H9 (cell line): ENCODE data around the gene CDH15. TPM values are rescaled to one million over a fixed set of nuclear protein-coding genes. Genes with fewer than 3 reads are reported as not detected.

ENCODE experiments used
- DNase-seq: peaks from one replicate; pipeline ENCODE4 v3.0.0-alpha.2; 2017
- H2AFZ ChIP-seq: one replicate; pipeline ENCODE4 v1.6.1; 2013; ENCODE audit warnings: mild to moderate bottlenecking, low read length, control low read depth, moderate library complexity
- H2AK5ac ChIP-seq: 2 replicates; pipeline ENCODE4 v1.6.1; 2013; ENCODE audit warnings: low read length, control low read depth, mixed read lengths; ENCODE audit not compliant: insufficient read length
- H2BK120ac ChIP-seq: one replicate; pipeline ENCODE4 v1.6.1; 2013; ENCODE audit warnings: low read depth, mild to moderate bottlenecking, low read length, control low read depth, inconsistent platforms; ENCODE audit not compliant: poor library complexity, severe bottlenecking
- H2BK12ac ChIP-seq: 2 replicates; pipeline ENCODE4 v1.6.1; 2013; ENCODE audit warnings: low read length, control low read depth, mixed read lengths, low read depth; ENCODE audit not compliant: insufficient read length
- H2BK15ac ChIP-seq: 2 replicates; pipeline ENCODE4 v1.6.1; 2013; ENCODE audit warnings: low read depth, low read length, control low read depth
- H2BK20ac ChIP-seq: one replicate; pipeline ENCODE4 v1.6.1; 2013; ENCODE audit warnings: low read depth, mild to moderate bottlenecking, low read length, control low read depth, inconsistent platforms; ENCODE audit not compliant: poor library complexity, severe bottlenecking
- H2BK5ac ChIP-seq: 2 replicates; pipeline ENCODE4 v1.6.1; 2013; ENCODE audit warnings: low read length, control low read depth, mixed read lengths; ENCODE audit not compliant: insufficient read length
- H3K14ac ChIP-seq: 2 replicates; pipeline ENCODE4 v1.6.1; 2013; ENCODE audit warnings: low read length, control low read depth; ENCODE audit not compliant: insufficient read depth
- H3K18ac ChIP-seq: 2 replicates; pipeline ENCODE4 v1.6.1; 2013; ENCODE audit warnings: low read depth, mild to moderate bottlenecking, mixed read lengths, low read length, control low read depth; ENCODE audit not compliant: insufficient read length
- H3K23ac ChIP-seq: 2 replicates; pipeline ENCODE4 v1.6.1; 2013; ENCODE audit warnings: low read length, control low read depth, mixed read lengths, low read depth; ENCODE audit not compliant: insufficient read length
- H3K23me2 ChIP-seq: 2 replicates; pipeline ENCODE4 v1.6.1; 2013; ENCODE audit warnings: low read depth, mild to moderate bottlenecking, mixed read lengths, low read length, control low read depth; ENCODE audit not compliant: insufficient read length, poor library complexity, severe bottlenecking
- H3K27ac ChIP-seq: 2 replicates; pipeline ENCODE4 v1.5.1; 2013; ENCODE audit warnings: low read length, control low read depth, mixed read lengths, low read depth; ENCODE audit not compliant: insufficient read length
- H3K27me3 ChIP-seq: 2 replicates; pipeline ENCODE4 v1.6.1; 2013; ENCODE audit warnings: low read length, control low read depth, inconsistent platforms; ENCODE audit not compliant: insufficient read depth
- H3K4ac ChIP-seq: 2 replicates; pipeline ENCODE4 v1.6.1; 2013; ENCODE audit warnings: low read depth, mild to moderate bottlenecking, control low read depth, inconsistent platforms, low read length, moderate library complexity
- H3K4me1 ChIP-seq: 2 replicates; pipeline ENCODE4 v1.6.1; 2013; ENCODE audit warnings: low read length, control low read depth, inconsistent platforms; ENCODE audit not compliant: insufficient read depth
- H3K4me2 ChIP-seq: 2 replicates; pipeline ENCODE4 v1.6.1; 2013; ENCODE audit warnings: low read length, control low read depth, mixed read lengths; ENCODE audit not compliant: insufficient read length, insufficient read depth
- H3K56ac ChIP-seq: 2 replicates; pipeline ENCODE4 v1.6.1; 2013; ENCODE audit warnings: low read depth, mild to moderate bottlenecking, mixed read lengths, low read length, control low read depth; ENCODE audit not compliant: insufficient read length
- H3K79me1 ChIP-seq: 2 replicates; pipeline ENCODE4 v1.6.1; 2013; ENCODE audit warnings: low read depth, mild to moderate bottlenecking, moderate library complexity, low read length, control low read depth, inconsistent platforms; ENCODE audit not compliant: insufficient read depth, poor library complexity, severe bottlenecking
- H3K79me2 ChIP-seq: 2 replicates; pipeline ENCODE4 v1.6.1; 2013; ENCODE audit warnings: low read length, control low read depth, inconsistent platforms; ENCODE audit not compliant: insufficient read depth
- H3K9ac ChIP-seq: 2 replicates; pipeline ENCODE4 v1.6.1; 2013; ENCODE audit warnings: low read length, control low read depth, mixed read lengths; ENCODE audit not compliant: insufficient read length; ENCODE audit errors: extremely low read depth
- H3K9me3 ChIP-seq: one replicate; pipeline ENCODE4 v1.6.1; 2013; ENCODE audit warnings: low read depth, low read length, inconsistent platforms; ENCODE audit not compliant: control insufficient read depth
- H3T11ph ChIP-seq: one replicate; pipeline ENCODE4 v1.6.1; 2013; ENCODE audit warnings: mild to moderate bottlenecking, low read length, control low read depth, inconsistent platforms
- H4K20me1 ChIP-seq: one replicate; pipeline ENCODE4 v1.6.1; 2013; ENCODE audit not compliant: control insufficient read depth, insufficient read length, insufficient read depth
- H4K5ac ChIP-seq: 2 replicates; pipeline ENCODE4 v1.6.1; 2013; ENCODE audit warnings: low read depth, mild to moderate bottlenecking, mixed read lengths, low read length, control low read depth; ENCODE audit not compliant: insufficient read length
- H4K8ac ChIP-seq: replicated peaks from 2 replicates; pipeline ENCODE4 v1.6.1; 2013; ENCODE audit warnings: low read length, control low read depth, mixed read lengths, low read depth; ENCODE audit not compliant: insufficient read length
- H4K91ac ChIP-seq: 2 replicates; pipeline ENCODE4 v1.6.1; 2013; ENCODE audit warnings: low read depth, mild to moderate bottlenecking, moderate library complexity, mixed read lengths, low read length, control low read depth; ENCODE audit not compliant: insufficient read length
- H3K27ac Mint-ChIP-seq, 3 experiments: 2 replicates in 2 of 3; 3 replicates in 1 of 3; pipeline ENCODE4 v1.8.0; 2020 to 2021; ENCODE audit warnings: mixed read lengths in 3 of 3, mild to moderate bottlenecking in 1 of 3, moderate library complexity in 1 of 3
- H3K27me3 Mint-ChIP-seq: 2 replicates; pipeline ENCODE4 v1.8.0; 2021; ENCODE audit warnings: low read depth, mild to moderate bottlenecking, moderate library complexity, mixed read lengths
- H3K36me3 Mint-ChIP-seq, 3 experiments: 2 replicates in 2 of 3; 3 replicates in 1 of 3; pipeline ENCODE4 v1.8.0; 2020 to 2021; ENCODE audit warnings: low read depth in 3 of 3, mixed read lengths in 3 of 3; ENCODE audit not compliant: insufficient read depth in 1 of 3
- H3K4me1 Mint-ChIP-seq, 2 experiments: 2 replicates each; pipeline ENCODE4 v1.8.0; 2020; ENCODE audit warnings: mixed read lengths in 2 of 2
- H3K4me3 Mint-ChIP-seq, 2 experiments: 2 replicates in 1 of 2; 3 replicates in 1 of 2; pipeline ENCODE4 v1.8.0; 2020 to 2021; ENCODE audit warnings: mild to moderate bottlenecking in 2 of 2, mixed read lengths in 2 of 2, moderate library complexity in 1 of 2
- H3K9me3 Mint-ChIP-seq, 2 experiments: 2 replicates in 1 of 2; 3 replicates in 1 of 2; pipeline ENCODE4 v1.8.0; 2020; ENCODE audit warnings: mild to moderate bottlenecking in 2 of 2, mixed read lengths in 2 of 2, moderate library complexity in 1 of 2
- WGBS: extraction: QIAGEN DNeasy Blood & Tissue Kit; methylation state at CpG from one replicate; pipeline ENCODE4 v1.1.7; 2013; ENCODE audit warnings: missing lambda C conversion rate, low lambda C conversion rate, mixed read lengths; ENCODE audit not compliant: insufficient read length; ENCODE audit errors: extremely low coverage; 5-methylcytosine and 5-hydroxymethylcytosine counted together
- total RNA-seq: library from RNA; stranded (reverse); gene quantifications from 2 replicates; pipeline ENCODE4 v1.2.1, GENCODE V29; 2021
- TF ChIP-seq, protein P1 (sequence below): fragments of 200-600 bp; sonication (generic); conservative IDR thresholded peaks from 3 replicates; pipeline ENCODE4 v1.8.0; 2021; ENCODE audit warnings: antibody characterized with exemption, mild to moderate bottlenecking

The CDH15 gene
- total RNA-seq, 1 experiment from 2014 or later: 0.28 TPM

GRCh38 chr16:89155851-89156739 is 15.5 kb upstream of the CDH15 start:
- Histone ChIP-seq H3K14ac (no peak overlapping the region; the same call in 1 of the 2 replicates), H3K79me1 (no peaks in the 10 kb centered on the region), H3K27me3 (no peaks in the 10 kb centered on the region), H3K18ac (no peak overlapping the region), H3T11ph (no peak overlapping the region), H3K4ac (no peak overlapping the region), H2BK120ac (no peak overlapping the region), H3K9ac (no peak overlapping the region), H4K5ac (no peak overlapping the region), H4K20me1 (no peaks in the 10 kb centered on the region), H3K56ac (no peak overlapping the region), H2AFZ (no peak overlapping the region), H3K79me2 (no peaks in the 10 kb centered on the region), H4K8ac (no peak overlapping the region), H3K23me2 (no peaks in the 10 kb centered on the region), H3K9me3 (no peaks in the 10 kb centered on the region), H3K4me2 (no peak overlapping the region), H2BK12ac (no peak overlapping the region), H3K27ac (no peak overlapping the region), H2BK5ac (no peak overlapping the region), H3K23ac (no peak overlapping the region), H2BK15ac (no peak overlapping the region), H2BK20ac (no peak overlapping the region), H4K91ac (no peak overlapping the region), H3K4me1 (no peaks in the 10 kb centered on the region), H2AK5ac (no peak overlapping the region)
- Mint-ChIP-seq H3K4me3 (no peak overlapping the region), H3K36me3 (peaks cover 2 to 9% (median 4%) of the 10 kb centered on the region in 3 experiments; a peak in 6 of 7 replicates), H3K4me1 (no peaks in the 10 kb centered on the region), H3K27me3 (peaks cover 23% of the 10 kb centered on the region), H3K27ac (no peak overlapping the region; a peak in 1 of 7 replicates), H3K9me3 (peaks cover 9 to 16% of the 10 kb centered on the region in 2 experiments)
- no CpG with 5 or more reads among the region's 24 CpGs for WGBS
- no peak for DNase-seq
- TF ChIP-seq, protein P1, sequence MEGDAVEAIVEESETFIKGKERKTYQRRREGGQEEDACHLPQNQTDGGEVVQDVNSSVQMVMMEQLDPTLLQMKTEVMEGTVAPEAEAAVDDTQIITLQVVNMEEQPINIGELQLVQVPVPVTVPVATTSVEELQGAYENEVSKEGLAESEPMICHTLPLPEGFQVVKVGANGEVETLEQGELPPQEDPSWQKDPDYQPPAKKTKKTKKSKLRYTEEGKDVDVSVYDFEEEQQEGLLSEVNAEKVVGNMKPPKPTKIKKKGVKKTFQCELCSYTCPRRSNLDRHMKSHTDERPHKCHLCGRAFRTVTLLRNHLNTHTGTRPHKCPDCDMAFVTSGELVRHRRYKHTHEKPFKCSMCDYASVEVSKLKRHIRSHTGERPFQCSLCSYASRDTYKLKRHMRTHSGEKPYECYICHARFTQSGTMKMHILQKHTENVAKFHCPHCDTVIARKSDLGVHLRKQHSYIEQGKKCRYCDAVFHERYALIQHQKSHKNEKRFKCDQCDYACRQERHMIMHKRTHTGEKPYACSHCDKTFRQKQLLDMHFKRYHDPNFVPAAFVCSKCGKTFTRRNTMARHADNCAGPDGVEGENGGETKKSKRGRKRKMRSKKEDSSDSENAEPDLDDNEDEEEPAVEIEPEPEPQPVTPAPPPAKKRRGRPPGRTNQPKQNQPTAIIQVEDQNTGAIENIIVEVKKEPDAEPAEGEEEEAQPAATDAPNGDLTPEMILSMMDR: no peak
